Spinal cord (tissue), 10 donors: ENCODE data around the gene P2RX4. TPM values are rescaled to one million over a fixed set of nuclear protein-coding genes. Genes with fewer than 3 reads are reported as not detected.
"Not testable (repeated sequence)": the region's sequence is repeated elsewhere in the genome, so short reads cannot be mapped to it uniquely, and the experiment has no call there.

Experiments
- DNase-seq, 6 donors: peaks; one replicate each; pipeline versions ENCODE4 v3.0.0 to v3.0.0-alpha.2; 2013 to 2015; ENCODE audit warnings: low spot score in 6 of 6, low read depth in 4 of 6
- H3K27ac ChIP-seq: one replicate; pipeline ENCODE4 v1.5.1; 2013; ENCODE audit warnings: low read depth, low read length, control low read depth
- H3K27me3 ChIP-seq: one replicate; pipeline ENCODE4 v1.6.1; 2013; ENCODE audit warnings: low read length; ENCODE audit not compliant: control insufficient read depth, insufficient read depth
- H3K36me3 ChIP-seq: one replicate; pipeline ENCODE4 v1.6.1; 2013; ENCODE audit warnings: low read length; ENCODE audit not compliant: control insufficient read depth, insufficient read depth
- H3K4me1 ChIP-seq: one replicate; pipeline ENCODE4 v1.6.1; 2013; ENCODE audit warnings: low read length; ENCODE audit not compliant: control insufficient read depth, insufficient read depth
- H3K4me3 ChIP-seq: one replicate; pipeline ENCODE4 v1.5.1; 2013; ENCODE audit warnings: low read depth, low read length, control low read depth
- H3K9me3 ChIP-seq: one replicate; pipeline ENCODE4 v1.6.1; 2013; ENCODE audit warnings: low read length; ENCODE audit not compliant: control insufficient read depth, insufficient read depth
- whole genome bisulfite sequencing: methylation state at CpG from one replicate; pipeline ENCODE4 v1.1.5; 2013; ENCODE audit warnings: missing lambda C conversion rate; ENCODE audit not compliant: insufficient coverage; 5-methylcytosine and 5-hydroxymethylcytosine counted together
- polyA plus RNA-seq, 2 donors: library from polyadenylated mRNA; unstranded; fragments of 120-200 nt; gene quantifications; one replicate each; pipeline ENCODE4 v1.2.1, GENCODE V29; 2013; ENCODE audit not compliant: insufficient read length in 2 of 2
- total RNA-seq, 2 donors: library from RNA; depleted of rRNA in 1 of 2; stranded (reverse); fragments of 120-200 nt in 1 of 2; fragments of >200 nt in 1 of 2; gene quantifications; one replicate each; pipeline versions ENCODE4 v1.2.3 to v1.2.4, GENCODE V29; 2013 to 2014
- donor health status: healthy.

Gene P2RX4
- total and polyA plus RNA-seq, 4 donors, result 14.4 to 27.9 (median 18.1) TPM

DNA sequence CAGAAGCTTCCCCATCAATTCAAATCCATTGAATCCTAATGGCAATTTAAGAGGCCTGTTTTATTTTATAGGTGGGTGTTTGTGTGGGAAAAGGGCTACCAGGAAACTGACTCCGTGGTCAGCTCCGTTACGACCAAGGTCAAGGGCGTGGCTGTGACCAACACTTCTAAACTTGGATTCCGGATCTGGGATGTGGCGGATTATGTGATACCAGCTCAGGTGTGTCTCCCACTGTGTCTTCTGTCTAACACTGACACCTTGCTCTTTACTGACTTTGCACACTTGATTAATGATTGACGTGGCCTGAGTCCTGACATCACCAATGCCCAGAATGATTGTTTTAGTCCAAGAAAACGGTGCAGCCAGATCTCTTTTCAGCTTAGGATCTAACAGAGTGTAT, 7.1 kb downstream of the P2RX4 start:
- Histone ChIP-seq H3K27ac (no peak overlapping the region), H3K36me3 (peaks cover 16% of the 10 kb centered on the region), H3K27me3 (no peaks in the 10 kb centered on the region), H3K4me1 (no peaks in the 10 kb centered on the region), H3K9me3 (no peaks in the 10 kb centered on the region), H3K4me3 (no peak overlapping the region)
- 85% methylated on average over 8 of the region's 8 CpGs for WGBS
- DNase-seq, result no peak

DNA sequence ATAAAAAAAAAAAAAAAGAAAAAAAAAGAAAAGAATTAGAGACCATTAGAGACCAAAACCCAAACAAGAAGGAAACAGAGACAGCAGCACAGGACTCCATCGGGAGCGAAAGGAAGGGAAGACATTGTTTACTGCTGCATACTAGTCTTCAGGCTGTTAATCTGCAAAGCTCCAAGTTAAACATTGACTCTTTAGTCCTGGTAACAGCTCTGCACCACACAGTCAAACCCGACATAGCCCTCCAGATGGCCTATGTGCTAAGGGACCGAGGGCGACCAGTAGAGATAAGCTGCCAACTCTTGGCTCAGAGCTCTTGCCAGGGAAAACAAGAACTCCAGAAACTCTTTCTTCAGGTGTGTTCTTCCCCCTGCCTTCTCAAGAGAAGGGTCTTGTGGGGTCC, 7.8 kb downstream of the P2RX4 start:
- Histone ChIP-seq H3K4me3 (no peak overlapping the region), H3K27ac (no peak overlapping the region), H3K27me3 (no peaks in the 10 kb centered on the region), H3K36me3 (peaks cover 21% of the 10 kb centered on the region), H3K4me1 (no peaks in the 10 kb centered on the region), H3K9me3 (no peaks in the 10 kb centered on the region)
- 90% methylated on average over 5 of the region's 5 CpGs for WGBS
- no peak for DNase-seq

DNA sequence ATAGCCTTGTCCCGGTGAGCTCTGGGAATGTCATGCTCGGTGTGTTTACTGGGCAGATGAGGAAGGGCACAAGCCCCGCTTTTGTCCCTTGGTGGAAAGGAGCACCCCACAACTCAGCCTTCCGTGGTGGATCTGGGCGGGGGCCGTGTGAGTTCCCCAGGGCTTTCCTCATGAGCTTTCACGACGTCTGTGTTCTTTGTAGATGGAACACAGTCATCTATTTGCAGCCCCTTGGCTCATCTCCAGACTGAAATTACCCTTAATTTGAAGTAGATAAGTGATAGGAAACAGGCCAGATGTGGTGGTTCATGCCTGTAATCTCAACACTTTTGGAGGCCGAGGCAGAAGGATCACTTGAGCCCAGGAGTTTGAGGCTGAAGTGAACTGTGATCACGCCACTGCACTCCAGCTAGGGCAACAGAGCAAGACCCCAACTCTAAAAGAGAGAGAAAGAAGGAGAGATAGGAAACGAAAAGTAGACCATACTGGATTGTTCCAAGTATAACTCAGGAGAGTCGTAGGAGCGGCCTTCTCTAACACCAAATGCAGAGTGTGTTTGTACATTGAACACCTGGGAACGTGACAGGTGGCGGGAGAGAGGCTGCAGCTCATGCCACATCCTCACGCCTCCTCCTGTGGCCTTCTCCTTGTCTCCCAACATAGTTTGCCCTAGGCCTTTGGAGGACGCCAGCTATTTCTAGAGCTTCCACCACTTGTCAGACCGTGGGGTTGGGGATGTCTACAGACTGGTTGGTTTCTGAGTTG, 8.8 kb downstream of the P2RX4 start:
- Histone ChIP-seq H3K27me3 (no peaks in the 10 kb centered on the region), H3K4me1 (no peaks in the 10 kb centered on the region), H3K27ac (no peak overlapping the region), H3K36me3 (peaks cover 23% of the 10 kb centered on the region), H3K9me3 (no peaks in the 10 kb centered on the region), H3K4me3 (no peak overlapping the region)
- 94% methylated on average over 13 of the region's 18 CpGs for WGBS
- no peak for DNase-seq

GRCh38 chr12:121219353-121219986, 9.5 kb downstream of the P2RX4 start:
- WGBS, result 98% methylated on average over 3 of the region's 3 CpGs
- H3K4me3 ChIP-seq, result no peak overlapping the region
- no peak overlapping the region for H3K27ac ChIP-seq
- no peak for DNase-seq
- H3K4me1 ChIP-seq, result no peaks in the 10 kb centered on the region
- peaks cover 22% of the 10 kb centered on the region for H3K36me3 ChIP-seq
- H3K27me3 ChIP-seq, result no peaks in the 10 kb centered on the region
- H3K9me3 ChIP-seq, result no peaks in the 10 kb centered on the region

DNA sequence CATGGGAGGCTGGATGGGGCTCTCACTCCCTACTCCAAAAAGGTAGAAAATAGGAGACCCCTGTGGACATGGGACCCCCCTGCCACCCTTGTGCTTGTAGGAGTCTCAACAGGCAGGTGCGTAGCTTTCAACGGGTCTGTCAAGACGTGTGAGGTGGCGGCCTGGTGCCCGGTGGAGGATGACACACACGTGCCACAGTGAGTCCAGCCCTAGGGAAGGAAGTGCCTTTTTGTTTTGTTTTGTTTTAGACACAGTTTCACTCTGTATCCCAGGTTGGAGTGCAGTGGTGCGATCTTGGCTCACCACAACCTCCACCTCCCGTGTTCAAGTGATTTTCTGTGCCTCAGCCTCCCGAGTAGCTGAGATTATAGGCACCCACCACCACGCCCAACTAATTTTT, 12.9 kb downstream of the P2RX4 start:
- H3K4me3 ChIP-seq, result no peak overlapping the region
- H3K4me1 ChIP-seq, result no peaks in the 10 kb centered on the region
- no peak for DNase-seq
- no peak overlapping the region for H3K27ac ChIP-seq
- H3K36me3 ChIP-seq, result peaks cover 23% of the 10 kb centered on the region
- H3K27me3 ChIP-seq, result no peaks in the 10 kb centered on the region
- WGBS, result 95% methylated on average over 4 of the region's 10 CpGs
- no peaks in the 10 kb centered on the region for H3K9me3 ChIP-seq

DNA sequence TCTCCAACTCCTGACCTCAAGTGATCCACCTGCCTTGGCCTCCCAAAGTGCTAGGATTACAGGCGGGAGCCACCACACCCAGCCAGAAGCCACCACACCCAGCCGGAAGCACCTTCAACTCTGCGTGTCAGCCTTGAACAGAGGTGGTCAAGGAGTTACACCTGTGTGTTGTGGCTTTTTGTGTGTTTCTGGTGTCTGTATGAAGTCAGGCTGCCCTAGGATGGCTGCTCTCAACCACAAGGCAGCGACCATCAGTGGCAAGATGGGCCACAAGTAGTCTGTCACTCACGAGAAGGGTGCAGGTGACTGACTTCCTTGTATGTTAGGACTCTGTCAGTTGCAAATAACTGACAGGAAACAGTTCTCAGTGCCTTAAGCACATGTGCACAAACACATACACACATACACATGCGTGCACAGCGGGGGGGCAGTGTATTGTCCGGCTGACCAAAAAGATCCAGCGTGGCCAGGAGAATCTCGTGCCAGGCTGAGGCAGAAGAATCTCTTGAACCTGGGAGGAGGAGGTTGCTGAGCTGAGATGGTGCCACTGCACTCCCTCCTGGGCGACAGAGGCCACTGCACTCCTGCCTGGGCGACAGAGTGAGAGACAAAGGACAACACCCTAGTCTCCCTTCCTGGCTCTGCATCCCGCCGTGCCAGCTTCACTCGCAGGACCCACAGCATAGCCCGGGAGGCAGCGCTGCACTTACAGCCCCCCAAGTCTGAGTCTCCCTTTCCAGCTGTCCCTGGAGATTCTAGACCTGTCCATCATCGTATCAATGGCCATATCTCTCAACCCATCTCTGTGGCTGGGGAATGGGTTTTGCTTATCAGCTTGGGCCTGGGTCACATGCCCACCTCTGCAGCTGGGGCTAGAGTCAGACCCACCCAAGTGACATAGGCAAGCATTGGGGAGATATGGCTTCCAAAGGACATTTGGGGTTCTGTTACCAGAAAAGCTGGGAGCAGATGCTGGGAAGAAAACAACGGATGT, 13.7 kb downstream of the P2RX4 start:
- Histone ChIP-seq H3K27me3 (no peaks in the 10 kb centered on the region), H3K27ac (no peak overlapping the region), H3K4me3 (no peak overlapping the region), H3K36me3 (peaks cover 24% of the 10 kb centered on the region), H3K9me3 (no peaks in the 10 kb centered on the region), H3K4me1 (no peaks in the 10 kb centered on the region)
- 90% methylated on average over 7 of the region's 19 CpGs for WGBS
- DNase-seq, result no peak

DNA sequence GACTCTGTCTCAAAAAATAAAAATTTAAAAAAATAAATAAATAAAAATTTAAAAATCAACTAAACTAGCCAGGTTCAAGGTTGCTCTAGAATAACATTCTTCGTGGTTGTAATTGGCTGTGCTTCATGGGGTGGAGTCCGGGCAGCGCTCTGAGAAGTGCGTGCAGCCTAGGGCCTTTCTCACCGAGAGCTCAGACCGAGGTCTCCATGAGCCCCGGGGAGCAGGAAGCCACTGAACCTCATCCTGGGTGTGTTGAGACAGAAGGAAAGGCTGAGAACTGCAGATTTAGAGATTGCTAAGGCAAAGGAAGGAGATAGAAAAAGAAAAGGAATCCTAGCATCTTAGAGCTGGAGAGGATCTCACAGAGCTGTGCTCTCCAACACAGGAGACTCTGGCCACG, 14.7 kb downstream of the P2RX4 start:
- H3K27me3 ChIP-seq, result no peaks in the 10 kb centered on the region
- DNase-seq, result no peak
- H3K36me3 ChIP-seq, result peaks cover 32% of the 10 kb centered on the region
- no peak overlapping the region for H3K4me3 ChIP-seq
- H3K9me3 ChIP-seq, result no peaks in the 10 kb centered on the region
- 84% methylated on average over 7 of the region's 8 CpGs for WGBS
- no peak overlapping the region for H3K27ac ChIP-seq
- H3K4me1 ChIP-seq, result no peaks in the 10 kb centered on the region

- H3K4me3 ChIP-seq, result no peak overlapping the region
- no peaks in the 10 kb centered on the region for H3K27me3 ChIP-seq
- 89% methylated on average over 5 of the region's 8 CpGs for WGBS
- no peaks in the 10 kb centered on the region for H3K4me1 ChIP-seq
- no peak overlapping the region for H3K27ac ChIP-seq
- H3K9me3 ChIP-seq, result no peaks in the 10 kb centered on the region
- peaks cover 35% of the 10 kb centered on the region for H3K36me3 ChIP-seq
- DNase-seq, result no peak
These were observed 16.5 kb downstream of the P2RX4 start for GRCh38 chr12:121226399-121226798.

GRCh38 chr12:121226871-121227270, 16.9 kb downstream of the P2RX4 start:
- 97% methylated on average over 7 of the region's 8 CpGs for WGBS
- H3K36me3 ChIP-seq, result peaks cover 33% of the 10 kb centered on the region
- H3K27me3 ChIP-seq, H3K4me1 ChIP-seq, DNase-seq, H3K4me3 ChIP-seq, H3K9me3 ChIP-seq, H3K27ac ChIP-seq: not testable (repeated sequence)
